Activated CD4-positive, alpha-beta T cell treated with anti-CD3 and anti-CD28 coated beads, Interleukin-2, amount 10 ng/mL, durations not matched to agents 7 days and 5 days (primary cell): ENCODE results near the gene TMEM183A. TPM values are rescaled to one million over a fixed set of nuclear protein-coding genes. Genes with fewer than 3 reads are reported as not detected.

Source experiments
- CTCF ChIA-PET: fragments of 350-600 bp; sonication (Branson Sonifier 250); formaldehyde crosslinking; loops from one replicate; lab custom pipeline; 2021; ENCODE audit warnings: antibody characterized with exemption; lab: Charles Lee
- POLR2A ChIA-PET: fragments of 350-600 bp; sonication (Branson Sonifier 250); formaldehyde crosslinking; loops from one replicate; lab custom pipeline; 2021; ENCODE audit warnings: antibody characterized with exemption; lab: Charles Lee
- DNase-seq: peaks from one replicate; pipeline ENCODE4 v3.0.0-alpha.2; 2020
- H3K27ac Mint-ChIP-seq: one replicate; pipeline ENCODE4 v1.8.0; 2021; ENCODE audit warnings: mild to moderate bottlenecking, moderate library complexity, mixed read lengths
- H3K27me3 Mint-ChIP-seq: one replicate; pipeline ENCODE4 v1.8.0; 2021; ENCODE audit warnings: mixed read lengths
- H3K36me3 Mint-ChIP-seq: one replicate; pipeline ENCODE4 v1.8.0; 2021; ENCODE audit warnings: low read depth, mixed read lengths
- H3K4me1 Mint-ChIP-seq: one replicate; pipeline ENCODE4 v1.8.0; 2021; ENCODE audit warnings: mixed read lengths
- H3K4me3 Mint-ChIP-seq: one replicate; pipeline ENCODE4 v1.8.0; 2021; ENCODE audit warnings: mild to moderate bottlenecking, moderate library complexity, mixed read lengths
- H3K9me3 Mint-ChIP-seq: one replicate; pipeline ENCODE4 v1.8.0; 2021; ENCODE audit warnings: mixed read lengths
- total RNA-seq, 2 experiments: library from RNA; stranded (reverse); gene quantifications; one replicate each; pipeline ENCODE4 v1.2.3, GENCODE V29; 2021

The TMEM183A gene
- total RNA-seq, 2 experiments from 2014 or later, result 68.3 to 72.2 TPM

GRCh38 chr1:203072002-203072602, 64.9 kb downstream of the TMEM183A start:
- H3K27ac Mint-ChIP-seq, result no peak overlapping the region
- no peak for DNase-seq
- CTCF ChIA-PET, result no interaction called here
- POLR2A ChIA-PET, result no interaction called here
- H3K4me3 Mint-ChIP-seq, result no peak overlapping the region
- H3K4me1 Mint-ChIP-seq, result peaks cover 9% of the 10 kb centered on the region
- peaks cover 27% of the 10 kb centered on the region for H3K27me3 Mint-ChIP-seq
- H3K9me3 Mint-ChIP-seq, result no peaks in the 10 kb centered on the region
- H3K36me3 Mint-ChIP-seq, result peaks cover 8% of the 10 kb centered on the region

GRCh38 chr1:203072911-203073310, 65.7 kb downstream of the TMEM183A start:
- Mint-ChIP-seq H3K4me3 (no peak overlapping the region), H3K27ac (no peak overlapping the region), H3K9me3 (no peaks in the 10 kb centered on the region), H3K27me3 (peaks cover 28% of the 10 kb centered on the region), H3K36me3 (peaks cover 8% of the 10 kb centered on the region), H3K4me1 (peaks cover 9% of the 10 kb centered on the region)
- ChIA-PET CTCF (interaction anchor here (0.6 to 1.3 kb wide), 3 partner anchors 16 to 137 kb away, joined by 3 read pairs; no protein-coding TSS in a partner anchor), POLR2A (no interaction called here)
- DNase-seq, result no peak

- ChIA-PET POLR2A (no interaction called here), CTCF (interaction anchor here (0.9 to 1.3 kb wide), 2 partner anchors 16 kb away, joined by 3 read pairs; no protein-coding TSS in a partner anchor)
- Mint-ChIP-seq H3K4me1 (peaks cover 9% of the 10 kb centered on the region), H3K27ac (no peak overlapping the region), H3K36me3 (peaks cover 8% of the 10 kb centered on the region), H3K27me3 (peaks cover 30% of the 10 kb centered on the region), H3K4me3 (no peak overlapping the region), H3K9me3 (no peaks in the 10 kb centered on the region)
- DNase-seq, result no peak
These were observed 66.3 kb downstream of the TMEM183A start for GRCh38 chr1:203073469-203073868.

Other genes with a start within 250 kb of the TMEM183A start
- 10 to 100 TPM; 32.0 to 39.8 TPM for gene KDM5B, start 199.0 kb upstream of the TMEM183A start, total RNA-seq
- under 1 TPM in 1 of 2 experiments, not detected in 1; 0.29 TPM for gene PCAT6, start 196.4 kb upstream of the TMEM183A start, total RNA-seq
- gene RABIF, start 118.2 kb upstream of the TMEM183A start, total RNA-seq, result 10 to 100 TPM; 13.9 to 15.7 TPM
- 10 to 100 TPM; 31.4 to 31.5 TPM for gene KLHL12, start 80.1 kb upstream of the TMEM183A start, total RNA-seq
- 10 to 100 TPM; 58.0 to 71.2 TPM for gene ADIPOR1, start 49.1 kb upstream of the TMEM183A start, total RNA-seq
- gene CYB5R1, start 40.1 kb upstream of the TMEM183A start, total RNA-seq, result 10 to 100 TPM; 24.0 to 24.5 TPM
- gene PPFIA4, start 19.1 kb downstream of the TMEM183A start, total RNA-seq, result 10 to 100 TPM; 13.7 to 16.1 TPM
- gene MYOG, start 78.6 kb downstream of the TMEM183A start, total RNA-seq, result not detected
- not detected for gene ADORA1, start 120.4 kb downstream of the TMEM183A start, total RNA-seq
- not detected for gene MYBPH, start 168.5 kb downstream of the TMEM183A start, total RNA-seq
- gene CHI3L1, start 179.3 kb downstream of the TMEM183A start, total RNA-seq, result not detected
- gene CHIT1, start 222.3 kb downstream of the TMEM183A start, total RNA-seq, result under 1 TPM; 0.30 to 0.42 TPM